ENCODE measurements around the gene IGSF1.

GRCh38 chrX:131305926-131306325 is 16.8 kb upstream of the IGSF1 start:
- TF ChIP-seq SIN3A (IDR thresholded peaks at IDR 0.05; ENCODE audit: low read depth): no peak
- no peak for TF ChIP-seq EGR1 (IDR thresholded peaks at IDR 0.05; ENCODE audit: low read depth)
- TF ChIP-seq YY1 (IDR thresholded peaks at IDR 0.05; ENCODE audit: extremely low read depth, insufficient replicate concordance, low read depth, low read length): no peak
- no peak for TF ChIP-seq TCF7L2 (IDR thresholded peaks at IDR 0.05; ENCODE audit: borderline replicate concordance, extremely low read depth, insufficient read depth, insufficient read length)
- TF ChIP-seq JUND (IDR thresholded peaks at IDR 0.05): no peak
- no peak for TF ChIP-seq POLR2AphosphoS5 (IDR thresholded peaks at IDR 0.05; ENCODE audit: low read depth, low read length)
- no peak for TF ChIP-seq POLR2A (IDR thresholded peaks at IDR 0.05; ENCODE audit: borderline replicate concordance, extremely low read depth, insufficient read depth, insufficient read length)
- no peak for TF ChIP-seq CTCF (IDR thresholded peaks at IDR 0.05 in 2 of 3, conservative IDR thresholded peaks at IDR 0.05 in 1 of 3; ENCODE audit: borderline replicate concordance in 1 of 3, insufficient read depth in 1 of 3, low read depth in 2 of 3, low read length in 2 of 3)
- TF ChIP-seq FOSL1 (IDR thresholded peaks at IDR 0.05; ENCODE audit: low read depth): no peak
- no peak for TF ChIP-seq SRF (IDR thresholded peaks at IDR 0.05; ENCODE audit: low read depth)
- TF ChIP-seq, protein P1, sequence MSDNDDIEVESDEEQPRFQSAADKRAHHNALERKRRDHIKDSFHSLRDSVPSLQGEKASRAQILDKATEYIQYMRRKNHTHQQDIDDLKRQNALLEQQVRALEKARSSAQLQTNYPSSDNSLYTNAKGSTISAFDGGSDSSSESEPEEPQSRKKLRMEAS (IDR thresholded peaks at IDR 0.05): no peak
- no peak for TF ChIP-seq EZH2 (IDR thresholded peaks at IDR 0.05)
- TF ChIP-seq EZH2phosphoT487 (IDR thresholded peaks at IDR 0.05; ENCODE audit: borderline replicate concordance): no peak
- no peak for TF ChIP-seq ELF1 (IDR thresholded peaks at IDR 0.05; ENCODE audit: borderline replicate concordance, low read depth)
